SU-DHL-6 (cell line): ENCODE results near the gene BPIFB2.

Experiments
- H2AFZ ChIP-seq: fragments of 200-600 bp; sonication (generic); 2 replicates; pipeline ENCODE4 v1.6.1; 2014; ENCODE audit warnings: low read depth, mild to moderate bottlenecking, moderate library complexity, mixed read lengths, antibody characterized with exemption, low read length; ENCODE audit not compliant: severe bottlenecking
- H3F3A ChIP-seq: fragments of 200-600 bp; shearing (Covaris generic); 2 replicates; pipeline ENCODE4 v1.6.0; 2016; ENCODE audit warnings: antibody characterized with exemption, mild to moderate bottlenecking; ENCODE audit not compliant: insufficient read depth
- H3K27ac ChIP-seq: fragments of 200-600 bp; sonication (generic); 2 replicates; pipeline ENCODE4 v1.5.1; 2016; ENCODE audit warnings: low read depth, mild to moderate bottlenecking, low read length, moderate library complexity, mixed read lengths
- H3K27me3 ChIP-seq: fragments of 200-600 bp; sonication (generic), shearing (Covaris generic); 2 replicates; pipeline ENCODE4 v1.6.0; 2014; ENCODE audit warnings: mild to moderate bottlenecking, low read length
- H3K36me3 ChIP-seq: fragments of 200-600 bp; sonication (generic); 2 replicates; pipeline ENCODE4 v1.6.1; 2014; ENCODE audit warnings: mild to moderate bottlenecking, low read length, mixed read lengths
- H3K4me2 ChIP-seq: fragments of 300-600, 200-600 bp; shearing (Covaris generic), sonication (generic); 2 replicates; pipeline ENCODE4 v1.6.0; 2014; ENCODE audit warnings: low read length, low read depth, mild to moderate bottlenecking; ENCODE audit not compliant: poor library complexity, severe bottlenecking
- H3K4me3 ChIP-seq: fragments of 200-600 bp; sonication (generic); 2 replicates; pipeline ENCODE4 v1.5.1; 2014; ENCODE audit warnings: antibody characterized with exemption, low read length, mild to moderate bottlenecking, mixed read lengths; ENCODE audit not compliant: insufficient read depth, poor library complexity, severe bottlenecking
- H3K79me2 ChIP-seq: fragments of 200-600 bp; sonication (generic); 2 replicates; pipeline ENCODE4 v1.6.1; 2014; ENCODE audit warnings: mild to moderate bottlenecking, low read length, moderate library complexity; ENCODE audit not compliant: insufficient read depth
- H3K9ac ChIP-seq: fragments of 200-600 bp; sonication (generic); 2 replicates; pipeline ENCODE4 v1.7.0; 2014; ENCODE audit warnings: mild to moderate bottlenecking, low read length
- H3K9me2 ChIP-seq: fragments of 200-600 bp; sonication (generic); replicated peaks from 2 replicates; pipeline ENCODE4 v1.6.1; 2014; ENCODE audit warnings: low read length; ENCODE audit not compliant: insufficient read depth
- H3K9me3 ChIP-seq: fragments of 200-600 bp; sonication (generic); 2 replicates; pipeline ENCODE4 v1.6.1; 2014; ENCODE audit warnings: low read length, mixed read lengths; ENCODE audit not compliant: insufficient read depth
- H4K20me1 ChIP-seq: fragments of 200-600 bp; sonication (generic); 2 replicates; pipeline ENCODE4 v1.6.1; 2014; ENCODE audit warnings: low read depth, mild to moderate bottlenecking, antibody characterized with exemption, low read length, moderate library complexity, mixed read lengths
- CTCF ChIP-seq: fragments of 200-600 bp; sonication (generic); IDR thresholded peaks from one replicate; pipeline ENCODE4 v1.5.1; 2017; ENCODE audit warnings: antibody characterized with exemption, mild to moderate bottlenecking, low read length, moderate library complexity; ENCODE audit not compliant: insufficient read depth, poor library complexity, severe bottlenecking
- EZH2phosphoT487 ChIP-seq: fragments of 200-600 bp; sonication (generic), shearing (Covaris generic); conservative IDR thresholded peaks from 2 replicates; pipeline ENCODE4 v1.6.1; 2018; ENCODE audit warnings: mild to moderate bottlenecking, antibody characterized with exemption, low read length, moderate library complexity, mixed read lengths

BPIFB2 gene

DNA sequence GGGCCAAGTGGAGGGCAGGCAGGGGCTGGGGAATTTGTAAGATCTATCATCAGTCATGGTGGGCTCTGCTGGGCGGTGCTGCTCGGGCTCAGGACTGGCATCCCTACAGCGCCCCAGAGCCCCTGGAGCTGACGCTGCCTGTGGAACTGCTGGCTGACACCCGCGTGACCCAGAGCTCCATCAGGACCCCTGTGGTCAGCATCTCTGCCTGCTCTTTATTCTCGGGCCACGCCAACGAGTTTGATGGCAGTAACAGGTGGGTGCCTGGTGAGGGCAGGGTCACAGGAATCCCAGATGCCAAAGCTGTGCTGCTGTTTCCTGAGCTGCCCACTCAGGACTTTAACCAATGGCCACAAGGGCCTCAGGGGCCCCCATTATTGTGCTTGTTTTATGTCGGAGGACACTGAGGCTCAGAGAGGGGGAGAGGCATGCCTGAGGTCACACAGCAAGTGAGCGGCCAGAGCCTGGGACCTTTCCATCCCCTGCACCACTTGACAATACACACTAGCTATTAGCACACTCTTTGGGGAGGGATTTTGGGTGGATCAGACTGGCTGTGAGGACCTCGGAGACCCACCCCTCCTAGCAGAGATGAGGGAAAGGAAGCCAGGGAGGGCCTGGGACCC, 6.3 kb downstream of the BPIFB2 start:
- no peak overlapping the region for H2AFZ ChIP-seq
- H3K27ac ChIP-seq, result no peak overlapping the region
- no peak overlapping the region for H3K4me3 ChIP-seq
- no peaks in the 10 kb centered on the region for H3K36me3 ChIP-seq
- no peak overlapping the region for H3K9ac ChIP-seq
- no peaks in the 10 kb centered on the region for H4K20me1 ChIP-seq
- no peaks in the 10 kb centered on the region for H3F3A ChIP-seq
- TF ChIP-seq EZH2phosphoT487, result no peak
- TF ChIP-seq CTCF, result no peak
- H3K27me3 ChIP-seq, result no peaks in the 10 kb centered on the region; the same call in 1 of the 2 replicates
- no peaks in the 10 kb centered on the region for H3K9me3 ChIP-seq
- no peak overlapping the region for H3K4me2 ChIP-seq
- no peaks in the 10 kb centered on the region for H3K79me2 ChIP-seq
- no peaks in the 10 kb centered on the region for H3K9me2 ChIP-seq

- TF ChIP-seq EZH2phosphoT487 (no peak), CTCF (no peak)
- Histone ChIP-seq H2AFZ (no peak overlapping the region), H3K79me2 (no peaks in the 10 kb centered on the region), H3K27ac (no peak overlapping the region), H3K36me3 (no peaks in the 10 kb centered on the region), H3K9ac (no peak overlapping the region), H3K9me2 (no peaks in the 10 kb centered on the region), H3K9me3 (no peaks in the 10 kb centered on the region), H3K27me3 (no peaks in the 10 kb centered on the region; the same call in 1 of the 2 replicates), H3K4me2 (no peak overlapping the region), H3F3A (no peaks in the 10 kb centered on the region), H3K4me3 (no peak overlapping the region), H4K20me1 (no peaks in the 10 kb centered on the region)
These were observed 7.0 kb downstream of the BPIFB2 start for GRCh38 chr20:33014336-33015113.

DNA sequence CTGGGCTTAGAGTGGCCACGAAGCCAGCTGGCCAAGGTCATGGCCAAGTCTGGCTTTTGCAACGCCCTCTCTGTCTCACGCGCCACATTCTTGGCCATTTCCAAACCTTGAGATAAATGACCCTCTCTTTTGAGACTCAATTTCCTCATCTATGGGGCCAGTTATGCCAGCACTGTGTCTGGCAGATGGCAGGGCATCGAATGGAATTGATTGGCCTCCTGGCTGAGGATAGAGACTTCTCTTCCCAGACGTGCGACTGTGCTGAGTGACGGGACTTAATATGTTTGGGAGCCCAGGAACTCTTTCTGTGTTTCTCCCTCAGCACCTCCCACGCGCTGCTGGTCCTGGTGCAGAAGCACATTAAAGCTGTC, 7.6 kb downstream of the BPIFB2 start:
- no peaks in the 10 kb centered on the region for H3F3A ChIP-seq
- no peaks in the 10 kb centered on the region for H4K20me1 ChIP-seq
- H3K4me3 ChIP-seq, result no peak overlapping the region
- H3K79me2 ChIP-seq, result no peaks in the 10 kb centered on the region
- no peaks in the 10 kb centered on the region for H3K36me3 ChIP-seq
- TF ChIP-seq CTCF, result no peak
- TF ChIP-seq EZH2phosphoT487, result no peak
- no peaks in the 10 kb centered on the region; the same call in 1 of the 2 replicates for H3K27me3 ChIP-seq
- H3K9ac ChIP-seq, result no peak overlapping the region
- no peak overlapping the region for H3K4me2 ChIP-seq
- H3K9me3 ChIP-seq, result no peaks in the 10 kb centered on the region
- no peaks in the 10 kb centered on the region for H3K9me2 ChIP-seq
- no peak overlapping the region for H3K27ac ChIP-seq
- no peak overlapping the region for H2AFZ ChIP-seq
